NCI-H128 (cell line): ENCODE measurements around the gene TEX261.

Source experiments
- DNase-seq: peaks from one replicate; lab custom pipeline; 2025; ENCODE audit not compliant: unreplicated experiment; lab: John Stamatoyannopoulos, UW

Gene TEX261

DNA sequence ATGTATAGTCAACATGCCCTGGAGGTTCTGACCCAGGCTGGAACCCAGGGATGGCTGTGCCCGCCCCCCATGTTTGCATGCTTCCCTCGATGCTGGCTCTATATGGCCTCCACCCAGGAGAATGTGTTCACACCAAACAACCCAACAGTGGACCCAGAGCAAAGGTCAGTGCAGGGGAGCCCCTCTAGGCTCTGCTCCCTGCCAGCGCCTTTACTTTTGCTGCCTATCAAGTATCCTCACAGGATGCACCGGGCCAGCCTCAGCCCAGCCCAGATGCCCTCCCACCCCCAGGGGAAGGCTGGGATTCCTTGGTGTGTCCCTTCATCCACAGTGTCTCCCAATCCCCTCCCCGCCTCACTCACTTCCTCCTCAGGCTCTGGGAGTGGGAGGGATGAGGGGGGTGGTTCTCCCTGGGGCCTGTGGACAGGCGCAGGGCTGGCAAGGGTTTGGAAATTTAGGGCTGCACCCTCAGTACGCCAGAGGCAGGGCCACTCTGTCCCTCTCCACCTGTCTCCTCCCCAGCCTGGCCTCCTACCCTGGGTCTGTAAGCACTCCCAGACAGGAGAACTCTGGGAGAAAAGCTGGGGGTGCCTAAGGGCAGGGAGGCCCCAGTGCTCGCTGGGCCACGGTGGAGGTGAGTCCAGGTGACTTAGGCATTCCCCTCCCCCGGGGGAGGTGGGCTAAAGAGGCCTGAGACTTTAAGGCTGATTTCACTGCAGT, 56.6 kb downstream of the TEX261 start:
- DNase-seq = no peak

GRCh38 chr2:70936979-70937811, 57.5 kb downstream of the TEX261 start:
- DNase-seq = no peak

DNA sequence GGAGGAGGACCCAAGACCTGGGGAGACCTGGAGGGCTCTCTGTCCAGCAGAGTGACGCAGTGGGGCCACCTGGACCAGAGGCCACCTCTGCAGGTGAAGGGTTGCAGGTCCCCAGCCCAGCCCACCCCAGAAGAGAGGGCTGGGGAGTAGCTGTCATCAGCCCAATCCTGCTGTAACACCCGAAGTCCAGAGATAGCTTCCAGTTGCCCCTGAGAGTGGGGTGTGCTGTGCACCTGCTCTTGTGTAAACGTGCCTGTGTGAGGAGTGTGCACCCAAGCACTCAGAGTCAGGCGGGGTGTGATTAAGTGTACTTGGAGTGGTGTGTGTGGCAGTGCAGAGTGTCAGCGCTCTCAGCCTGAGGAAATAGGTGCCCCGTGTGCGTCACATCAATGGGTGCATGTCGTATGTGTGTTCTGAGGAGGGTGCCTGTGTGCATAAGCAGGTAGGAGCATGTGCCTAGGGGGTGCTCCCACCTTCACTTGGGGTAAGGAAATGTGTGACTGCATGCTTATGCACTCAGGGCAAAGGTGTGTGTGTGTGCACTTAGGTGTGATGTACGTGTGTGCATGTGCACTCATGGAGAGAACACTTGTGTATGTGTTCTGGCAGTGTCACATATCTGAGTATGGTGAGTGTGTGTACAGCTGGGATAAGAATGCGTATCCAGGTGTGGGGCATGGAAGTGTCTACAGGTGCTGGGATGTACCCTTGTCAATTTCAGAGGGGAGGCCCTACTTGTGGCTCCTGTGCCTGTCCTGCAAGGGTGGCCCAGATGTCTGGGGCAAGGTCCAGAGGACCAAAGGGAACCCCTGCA, 58.3 kb downstream of the TEX261 start:
- DNase-seq = no peak
